ENCODE measurements around the gene NAAA. TPM values are rescaled to one million over a fixed set of nuclear protein-coding genes. Genes with fewer than 3 reads are reported as not detected.
A peak's percentile ranks its signal among the peaks of the same experiment; 100 is the strongest.

NAAA gene
- total RNA-seq: 10 to 100 TPM; 86.1 to 92.2 TPM
- polyA plus RNA-seq: 100 to 1,000 TPM; 115 to 141 TPM

- H3K4me1 ChIP-seq (ENCODE audit: insufficient read depth, low read length): peaks cover 19% of the 10 kb centered on the region
- CTCF ChIA-PET (ENCODE audit: partially characterized antibody): interaction anchor here (1.1 to 2.2 kb wide), 9 partner anchors 10 to 214 kb away, joined by 3 to 20 read pairs (median 4); no protein-coding TSS in a partner anchor
- peaks cover 4% of the 10 kb centered on the region for H3K36me3 ChIP-seq (ENCODE audit: insufficient read depth, low read length)
- H3K27ac ChIP-seq (ENCODE audit: low read depth, low read length): peak within 1 kb of the TSS; percentile 75
- intact Hi-C loops (cut with micrococcal nuclease): loop anchor here (1.0 to 10.0 kb wide), 9 partner anchors 24 to 1216 kb away; partner anchors contain the start of genes CCNG2, CCNI, G3BP2 and NUP54
- H3K4me3 Mint-ChIP-seq: peak within 1 kb of the TSS; percentile 97 to 99 (median 98)
- no peaks in the 10 kb centered on the region for H3K9me3 ChIP-seq (ENCODE audit: control insufficient read depth in 1 of 2, low read length in 2 of 2)
- no peaks in the 10 kb centered on the region for H3K27me3 Mint-ChIP-seq
- POLR2A ChIA-PET (ENCODE audit: partially characterized antibody): interaction anchor here (0.8 to 2.9 kb wide), 19 partner anchors 11 to 1921 kb away, joined by 3 to 31 read pairs (median 4); partner anchors contain the start of genes CDKL2, G3BP2, NUP54 and RCHY1
- H3K4me3 ChIP-seq (ENCODE audit: low read length in 2 of 2): peak within 1 kb of the TSS; percentile 80 to 98
- peaks cover 10 to 35% (median 19%) of the 10 kb centered on the region in 4 donors for H3K4me1 Mint-ChIP-seq
- peak within 1 kb of the TSS; percentile 96 to 98 (median 98) for H3K27ac Mint-ChIP-seq
- H3K9me3 Mint-ChIP-seq: no peaks in the 10 kb centered on the region
- no peaks in the 10 kb centered on the region for H3K27me3 ChIP-seq (ENCODE audit: insufficient read depth, low read length)
- peaks cover 13 to 33% of the 10 kb centered on the region in 2 donors for H3K36me3 Mint-ChIP-seq
- peak; percentile 73 to 84 (median 80) for DNase-seq
Measured at GRCh38 chr4:75940692-75941253, at the start of gene NAAA. Gene NAAA (minus strand): TSS chr4:75941013. CDS start chr4:75940949, 64 bp downstream.

- Mint-ChIP-seq H3K4me3 (peak overlapping the region; percentile 95 to 98 (median 96)), H3K4me1 (peaks cover 0 to 34% (median 20%) of the 10 kb centered on the region in 4 donors), H3K27me3 (peaks cover 0 to 5% of the 10 kb centered on the region in 2 donors), H3K27ac (peak overlapping the region; percentile 92 to 97 (median 95)), H3K9me3 (no peaks in the 10 kb centered on the region), H3K36me3 (peaks cover 8 to 14% of the 10 kb centered on the region in 2 donors)
- Histone ChIP-seq H3K36me3 (ENCODE audit: insufficient read depth, low read length) (no peaks in the 10 kb centered on the region), H3K9me3 (ENCODE audit: control insufficient read depth in 1 of 2, low read length in 2 of 2) (no peaks in the 10 kb centered on the region), H3K27ac (ENCODE audit: low read depth, low read length) (peak overlapping the region; percentile 70), H3K4me1 (ENCODE audit: insufficient read depth, low read length) (peaks cover 53% of the 10 kb centered on the region), H3K4me3 (ENCODE audit: low read length in 2 of 2) (peak overlapping the region; percentile 84 to 93), H3K27me3 (ENCODE audit: insufficient read depth, low read length) (no peaks in the 10 kb centered on the region)
- ChIA-PET POLR2A (ENCODE audit: partially characterized antibody) (interaction anchor here (0.9 to 2.8 kb wide), 4 partner anchors 50 to 317 kb away, joined by 3 to 31 read pairs (median 8); partner anchors contain the start of genes G3BP2, NAAA and NUP54), CTCF (ENCODE audit: partially characterized antibody) (interaction anchor here (0.9 to 3.1 kb wide), 4 partner anchors 78 to 159 kb away, joined by 3 to 17 read pairs (median 9); partner anchors contain the start of gene NUP54)
- intact Hi-C loops (cut with micrococcal nuclease): loop anchor here (1.0 to 5.0 kb wide), 5 partner anchors 50 to 475 kb away; partner anchors contain the start of genes NUP54, RCHY1 and THAP6
- peak in 4 of 5 donors; percentile 3 to 14 (median 8) for DNase-seq
Measured at GRCh38 chr4:75989846-75990528, 49.2 kb upstream of the NAAA start.

- Mint-ChIP-seq H3K4me3 (no peak overlapping the region), H3K4me1 (peaks cover 0 to 30% (median 13%) of the 10 kb centered on the region in 4 donors), H3K36me3 (peaks cover 31 to 37% of the 10 kb centered on the region in 2 donors), H3K27ac (no peak overlapping the region), H3K27me3 (no peaks in the 10 kb centered on the region), H3K9me3 (peaks cover 0 to 4% (median 0%) of the 10 kb centered on the region in 8 donors)
- Histone ChIP-seq H3K4me1 (ENCODE audit: insufficient read depth, low read length) (peaks cover 53% of the 10 kb centered on the region), H3K27me3 (ENCODE audit: insufficient read depth, low read length) (no peaks in the 10 kb centered on the region), H3K9me3 (ENCODE audit: control insufficient read depth in 1 of 2, low read length in 2 of 2) (no peaks in the 10 kb centered on the region), H3K27ac (ENCODE audit: low read depth, low read length) (no peak overlapping the region), H3K4me3 (ENCODE audit: low read length in 2 of 2) (no peak overlapping the region), H3K36me3 (ENCODE audit: insufficient read depth, low read length) (peaks cover 17% of the 10 kb centered on the region)
- intact Hi-C loops (cut with micrococcal nuclease): no loop called here
- CTCF ChIA-PET (ENCODE audit: partially characterized antibody): interaction anchor here (1.0 to 4.9 kb wide), 2 partner anchors 11 to 196 kb away, joined by 3 to 22 read pairs; no protein-coding TSS in a partner anchor
- no peak for DNase-seq
- POLR2A ChIA-PET (ENCODE audit: partially characterized antibody): no interaction called here
Measured at GRCh38 chr4:75985116-75985515, 44.3 kb upstream of the NAAA start.

- POLR2A ChIA-PET (ENCODE audit: partially characterized antibody): no interaction called here
- intact Hi-C loops (cut with micrococcal nuclease): no loop called here
- peak overlapping the region in 3 of 7 donors; percentile 14 to 64 (median 61) for H3K27ac Mint-ChIP-seq
- H3K9me3 ChIP-seq (ENCODE audit: control insufficient read depth in 1 of 2, low read length in 2 of 2): no peaks in the 10 kb centered on the region
- DNase-seq: no peak
- H3K27ac ChIP-seq (ENCODE audit: low read depth, low read length): no peak overlapping the region
- H3K4me3 Mint-ChIP-seq: no peak overlapping the region
- peaks cover 51 to 54% of the 10 kb centered on the region in 2 donors for H3K36me3 Mint-ChIP-seq
- no peaks in the 10 kb centered on the region for H3K27me3 ChIP-seq (ENCODE audit: insufficient read depth, low read length)
- no peak overlapping the region for H3K4me3 ChIP-seq (ENCODE audit: low read length in 2 of 2)
- H3K27me3 Mint-ChIP-seq: no peaks in the 10 kb centered on the region
- CTCF ChIA-PET (ENCODE audit: partially characterized antibody): no interaction called here
- peaks cover 11% of the 10 kb centered on the region for H3K4me1 ChIP-seq (ENCODE audit: insufficient read depth, low read length)
- H3K36me3 ChIP-seq (ENCODE audit: insufficient read depth, low read length): peaks cover 44% of the 10 kb centered on the region
- H3K9me3 Mint-ChIP-seq: peaks cover 0 to 5% (median 0%) of the 10 kb centered on the region in 8 donors
- H3K4me1 Mint-ChIP-seq: peaks cover 0 to 5% (median 3%) of the 10 kb centered on the region in 4 donors
Measured at GRCh38 chr4:75980576-75980975, 39.8 kb upstream of the NAAA start.

- Histone ChIP-seq H3K9me3 (ENCODE audit: control insufficient read depth in 1 of 2, low read length in 2 of 2) (no peaks in the 10 kb centered on the region), H3K27me3 (ENCODE audit: insufficient read depth, low read length) (no peaks in the 10 kb centered on the region), H3K4me1 (ENCODE audit: insufficient read depth, low read length) (no peaks in the 10 kb centered on the region), H3K27ac (ENCODE audit: low read depth, low read length) (no peak overlapping the region), H3K36me3 (ENCODE audit: insufficient read depth, low read length) (peaks cover 64% of the 10 kb centered on the region), H3K4me3 (ENCODE audit: low read length in 2 of 2) (no peak overlapping the region)
- no peak for DNase-seq
- no peak overlapping the region for H3K27ac Mint-ChIP-seq
- POLR2A ChIA-PET (ENCODE audit: partially characterized antibody): no interaction called here
- H3K4me3 Mint-ChIP-seq: no peak overlapping the region
- peaks cover 62 to 71% of the 10 kb centered on the region in 2 donors for H3K36me3 Mint-ChIP-seq
- H3K4me1 Mint-ChIP-seq: peaks cover 0 to 5% (median 3%) of the 10 kb centered on the region in 4 donors
- H3K27me3 Mint-ChIP-seq: no peaks in the 10 kb centered on the region
- intact Hi-C loops (cut with micrococcal nuclease): no loop called here
- peaks cover 0 to 6% (median 0%) of the 10 kb centered on the region in 8 donors for H3K9me3 Mint-ChIP-seq
- CTCF ChIA-PET (ENCODE audit: partially characterized antibody): no interaction called here
Measured at GRCh38 chr4:75976177-75976576, 35.4 kb upstream of the NAAA start.

GRCh38 chr4:75973766-75974165, 33.0 kb upstream of the NAAA start:
- H3K36me3 Mint-ChIP-seq: peaks cover 69 to 74% of the 10 kb centered on the region in 2 donors
- POLR2A ChIA-PET (ENCODE audit: partially characterized antibody): no interaction called here
- intact Hi-C loops (cut with micrococcal nuclease): no loop called here

GRCh38 chr4:75968084-75968483, 27.3 kb upstream of the NAAA start:
- H3K36me3 ChIP-seq (ENCODE audit: insufficient read depth, low read length): peaks cover 84% of the 10 kb centered on the region
- ChIA-PET POLR2A (ENCODE audit: partially characterized antibody) (no interaction called here), CTCF (ENCODE audit: partially characterized antibody) (no interaction called here)
- no peaks in the 10 kb centered on the region for H3K27me3 ChIP-seq (ENCODE audit: insufficient read depth, low read length)
- no peak overlapping the region for H3K4me3 ChIP-seq (ENCODE audit: low read length in 2 of 2)
- intact Hi-C loops (cut with micrococcal nuclease): no loop called here
- H3K4me1 ChIP-seq (ENCODE audit: insufficient read depth, low read length): no peaks in the 10 kb centered on the region
- peak overlapping the region in 2 of 7 donors; percentile 17 to 38 for H3K27ac Mint-ChIP-seq
- no peak overlapping the region for H3K4me3 Mint-ChIP-seq
- no peaks in the 10 kb centered on the region for H3K27me3 Mint-ChIP-seq
- H3K27ac ChIP-seq (ENCODE audit: low read depth, low read length): no peak overlapping the region
- no peaks in the 10 kb centered on the region for H3K9me3 ChIP-seq (ENCODE audit: control insufficient read depth in 1 of 2, low read length in 2 of 2)
- peaks cover 86 to 89% of the 10 kb centered on the region in 2 donors for H3K36me3 Mint-ChIP-seq
- DNase-seq: no peak
- no peaks in the 10 kb centered on the region for H3K4me1 Mint-ChIP-seq
- peaks cover 0 to 8% (median 3%) of the 10 kb centered on the region in 8 donors for H3K9me3 Mint-ChIP-seq

More at GRCh38 chr4:75973766-75974165, 33.0 kb upstream of the NAAA start:
- Histone ChIP-seq H3K9me3 (ENCODE audit: control insufficient read depth in 1 of 2, low read length in 2 of 2) (no peaks in the 10 kb centered on the region), H3K27ac (ENCODE audit: low read depth, low read length) (no peak overlapping the region), H3K4me1 (ENCODE audit: insufficient read depth, low read length) (no peaks in the 10 kb centered on the region), H3K27me3 (ENCODE audit: insufficient read depth, low read length) (no peaks in the 10 kb centered on the region), H3K36me3 (ENCODE audit: insufficient read depth, low read length) (peaks cover 72% of the 10 kb centered on the region), H3K4me3 (ENCODE audit: low read length in 2 of 2) (no peak overlapping the region)
- no peaks in the 10 kb centered on the region for H3K27me3 Mint-ChIP-seq
- no peak overlapping the region for H3K27ac Mint-ChIP-seq
- no peak for DNase-seq
- H3K4me1 Mint-ChIP-seq: peaks cover 0 to 5% (median 1%) of the 10 kb centered on the region in 4 donors
- CTCF ChIA-PET (ENCODE audit: partially characterized antibody): interaction anchor here (1.0 to 1.2 kb wide), 2 partner anchors 22 to 57 kb away, joined by 3 read pairs; no protein-coding TSS in a partner anchor
- H3K9me3 Mint-ChIP-seq: peaks cover 0 to 6% (median 0%) of the 10 kb centered on the region in 8 donors
- no peak overlapping the region for H3K4me3 Mint-ChIP-seq

Measured in CD4-positive, alpha-beta memory T cell (primary cell).